Measurements from ENCODE around the gene ACKR1.

DNA sequence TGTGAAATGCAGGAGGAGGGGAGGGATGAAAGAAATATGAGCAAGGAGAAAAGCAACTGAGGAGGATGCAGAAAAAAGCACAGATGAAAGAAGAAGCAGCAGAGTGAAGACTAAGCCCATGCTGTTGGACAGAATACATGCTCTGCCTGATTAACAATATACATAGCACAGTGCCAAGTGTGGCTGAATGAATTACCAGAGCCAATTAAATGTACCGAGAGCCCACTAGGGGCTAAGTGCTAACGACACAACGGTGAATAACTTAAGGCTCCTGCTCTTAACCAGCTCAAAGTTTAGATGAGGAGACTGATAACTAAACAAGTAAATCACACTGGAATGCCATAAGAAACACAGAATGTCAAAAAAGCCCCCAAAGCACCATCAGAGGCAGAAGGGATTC, 17.6 kb upstream of the ACKR1 start:
- TF ChIP-seq, protein P1, sequence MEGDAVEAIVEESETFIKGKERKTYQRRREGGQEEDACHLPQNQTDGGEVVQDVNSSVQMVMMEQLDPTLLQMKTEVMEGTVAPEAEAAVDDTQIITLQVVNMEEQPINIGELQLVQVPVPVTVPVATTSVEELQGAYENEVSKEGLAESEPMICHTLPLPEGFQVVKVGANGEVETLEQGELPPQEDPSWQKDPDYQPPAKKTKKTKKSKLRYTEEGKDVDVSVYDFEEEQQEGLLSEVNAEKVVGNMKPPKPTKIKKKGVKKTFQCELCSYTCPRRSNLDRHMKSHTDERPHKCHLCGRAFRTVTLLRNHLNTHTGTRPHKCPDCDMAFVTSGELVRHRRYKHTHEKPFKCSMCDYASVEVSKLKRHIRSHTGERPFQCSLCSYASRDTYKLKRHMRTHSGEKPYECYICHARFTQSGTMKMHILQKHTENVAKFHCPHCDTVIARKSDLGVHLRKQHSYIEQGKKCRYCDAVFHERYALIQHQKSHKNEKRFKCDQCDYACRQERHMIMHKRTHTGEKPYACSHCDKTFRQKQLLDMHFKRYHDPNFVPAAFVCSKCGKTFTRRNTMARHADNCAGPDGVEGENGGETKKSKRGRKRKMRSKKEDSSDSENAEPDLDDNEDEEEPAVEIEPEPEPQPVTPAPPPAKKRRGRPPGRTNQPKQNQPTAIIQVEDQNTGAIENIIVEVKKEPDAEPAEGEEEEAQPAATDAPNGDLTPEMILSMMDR (IDR thresholded peaks at IDR 0.05; ENCODE audit: low read depth, low read length), result no peak
- no peak for TF ChIP-seq EZH2phosphoT487 (IDR thresholded peaks at IDR 0.05; ENCODE audit: low read depth)
